Measurements from ENCODE around the gene MADCAM1. TPM values are rescaled to one million over a fixed set of nuclear protein-coding genes. Genes with fewer than 3 reads are reported as not detected.
A peak's percentile ranks its signal among the peaks of the same experiment; 100 is the strongest.

The MADCAM1 gene
- total RNA-seq, 6 donors from 2014 or later, result 0.63 to 3.1 (median 1.1) TPM; not detected in 2

- no peaks in the 10 kb centered on the region for H3K9me3 ChIP-seq
- peaks cover 5 to 25% (median 16%) of the 10 kb centered on the region in 4 donors for H3K27me3 ChIP-seq
- DNase-seq (peak in 1 of 2 donors; percentile 39), ATAC-seq (ENCODE audit: low FRiP score in 2 of 2) (no peak)
- H3K4me1 ChIP-seq, result peaks cover 15 to 27% (median 22%) of the 10 kb centered on the region in 4 donors
- H3K27ac ChIP-seq, result no peak overlapping the region
- TF ChIP-seq POLR2A (IDR thresholded peaks at IDR 0.05) (no peak), CTCF (IDR thresholded peaks at IDR 0.05) (no peak), EP300 (IDR thresholded peaks at IDR 0.05) (no peak), POLR2AphosphoS5 (IDR thresholded peaks at IDR 0.05) (no peak)
- H3K4me3 ChIP-seq, result no peak overlapping the region
- H3K36me3 ChIP-seq, result no peaks in the 10 kb centered on the region
- 67 to 70% methylated on average over 19 to 23 of the region's 23 CpGs for WGBS, 2 donors
Measured at GRCh38 chr19:493391-494170, 2.7 kb upstream of the MADCAM1 start.

GRCh38 chr19:494171-495080, 1.9 kb upstream of the MADCAM1 start:
- Histone ChIP-seq H3K9me3 (no peaks in the 10 kb centered on the region), H3K27ac (no peak overlapping the region), H3K4me3 (no peak overlapping the region), H3K4me1 (peaks cover 12 to 25% (median 20%) of the 10 kb centered on the region in 4 donors), H3K36me3 (no peaks in the 10 kb centered on the region), H3K27me3 (peaks cover 5 to 30% (median 19%) of the 10 kb centered on the region in 4 donors)
- 44 to 55% methylated on average over 10 to 20 of the region's 22 CpGs for WGBS, 2 donors
- ATAC-seq (ENCODE audit: low FRiP score in 2 of 2), result no peak
- TF ChIP-seq CTCF (IDR thresholded peaks at IDR 0.05) (no peak), POLR2AphosphoS5 (IDR thresholded peaks at IDR 0.05) (no peak)
- DNase-seq, result peak in 1 of 2 donors; percentile 84

- ATAC-seq (ENCODE audit: low FRiP score in 2 of 2), result no peak
- Histone ChIP-seq H3K4me1 (peaks cover 8 to 18% (median 15%) of the 10 kb centered on the region in 4 donors), H3K4me3 (no peak overlapping the region), H3K36me3 (no peaks in the 10 kb centered on the region), H3K27ac (no peak overlapping the region), H3K27me3 (peaks cover 5 to 30% (median 19%) of the 10 kb centered on the region in 4 donors), H3K9me3 (no peaks in the 10 kb centered on the region)
- TF ChIP-seq EP300 (IDR thresholded peaks at IDR 0.05) (no peak), POLR2AphosphoS5 (IDR thresholded peaks at IDR 0.05) (no peak), CTCF (IDR thresholded peaks at IDR 0.05) (no peak), POLR2A (IDR thresholded peaks at IDR 0.05) (no peak)
- DNase-seq, result peak in 1 of 2 donors; percentile 38
- WGBS, 2 donors, result 49 to 50% methylated on average over 5 of the region's 10 CpGs
Measured at GRCh38 chr19:495081-495401, 1.2 kb upstream of the MADCAM1 start.

- 23% methylated on average over 22 to 24 of the region's 32 CpGs for WGBS, 2 donors
- Histone ChIP-seq H3K4me1 (peaks cover 8 to 18% (median 15%) of the 10 kb centered on the region in 4 donors), H3K27ac (no peak overlapping the region), H3K9me3 (no peaks in the 10 kb centered on the region), H3K27me3 (peaks cover 5 to 30% (median 19%) of the 10 kb centered on the region in 4 donors), H3K36me3 (no peaks in the 10 kb centered on the region), H3K4me3 (no peak overlapping the region)
- ATAC-seq (ENCODE audit: low FRiP score in 2 of 2), result peak; percentile 15 to 43
- peak in 1 of 2 donors; percentile 89 for DNase-seq
- TF ChIP-seq CTCF (IDR thresholded peaks at IDR 0.05) (peak; percentile 52 to 83 (median 70)), POLR2AphosphoS5 (IDR thresholded peaks at IDR 0.05) (no peak), EP300 (IDR thresholded peaks at IDR 0.05) (no peak)
Measured at GRCh38 chr19:495402-496111, 729 bp upstream of the MADCAM1 start.
